GM21526 (cell line): ENCODE measurements around the gene FBXO41.

Experiments
- ATAC-seq: cut with Tn5 transposase; IDR thresholded peaks from one replicate; pipeline ENCODE4 v1.9.1; 2021; ENCODE audit warnings: moderate library complexity; ENCODE audit not compliant: unreplicated experiment, low FRiP score

The FBXO41 gene

DNA sequence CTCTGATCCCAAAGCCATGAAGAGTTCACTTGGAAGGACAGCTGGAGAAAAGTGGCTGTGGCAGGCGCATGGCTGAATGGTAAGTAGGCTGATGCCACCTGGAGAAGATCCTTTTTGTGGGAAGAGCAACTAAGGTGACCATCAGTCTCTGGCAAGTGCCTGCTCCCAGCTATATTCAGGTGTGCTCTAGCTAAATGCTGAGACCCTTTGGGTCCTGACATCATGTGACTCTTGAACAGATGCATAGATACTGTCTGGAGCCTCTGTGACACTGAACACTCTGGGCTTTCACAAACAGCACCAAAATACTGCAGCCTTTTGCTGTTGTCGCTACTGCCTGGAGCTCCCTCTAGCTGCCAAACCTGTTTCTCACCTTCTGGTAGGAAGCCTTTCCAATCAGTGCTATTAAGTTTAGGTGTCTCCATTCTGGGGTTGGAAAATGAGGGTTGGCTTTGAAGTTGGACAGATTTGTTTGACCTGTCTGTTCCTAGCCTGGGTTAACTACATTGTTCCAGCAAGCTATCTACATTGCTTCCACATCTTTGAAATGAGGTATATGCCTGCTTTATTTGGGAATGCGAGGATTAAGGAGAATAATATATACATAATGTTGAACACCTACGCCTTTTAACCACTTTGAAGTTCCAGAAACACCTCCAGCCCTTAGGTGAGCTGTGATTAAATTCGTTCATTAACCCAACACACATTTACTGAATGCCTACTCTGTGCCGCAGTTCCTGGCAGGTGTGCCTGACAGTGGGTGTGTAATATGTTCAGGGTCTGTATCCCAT lies 6.0 kb upstream of the FBXO41 start:
- no peak for ATAC-seq

DNA sequence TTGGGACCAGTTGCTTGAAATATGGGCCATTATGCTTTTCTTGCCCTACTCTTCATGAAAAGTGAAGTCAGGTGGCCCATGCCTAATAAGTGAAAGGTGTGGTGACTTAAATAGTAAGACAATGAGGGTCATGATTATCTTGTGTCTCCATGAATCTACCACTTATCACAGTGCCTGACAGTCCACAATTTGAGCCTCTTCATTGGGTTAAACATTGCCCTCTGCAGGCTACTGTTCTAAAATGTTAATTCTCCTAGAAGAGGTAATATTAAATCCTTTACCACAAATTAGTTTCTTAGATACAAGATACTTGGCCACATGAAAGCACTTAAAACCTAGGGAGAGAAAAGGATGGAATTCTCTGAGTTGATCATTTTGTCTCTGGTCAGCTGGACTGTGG lies 5.0 kb upstream of the FBXO41 start:
- no peak for ATAC-seq

GRCh38 chr2:73286134-73286655 lies 1.9 kb upstream of the FBXO41 start:
- ATAC-seq, result no peak

- ATAC-seq, result peak; percentile 52
These were observed 971 bp upstream of the FBXO41 start for GRCh38 chr2:73285159-73285739.

- ATAC-seq, result peak; percentile 12
These were observed 558 bp downstream of the FBXO41 start for GRCh38 chr2:73283545-73284295.

GRCh38 chr2:73282924-73283544 lies 1.2 kb downstream of the FBXO41 start:
- no peak for ATAC-seq

GRCh38 chr2:73281244-73281643 lies 3.0 kb downstream of the FBXO41 start:
- ATAC-seq, result no peak

DNA sequence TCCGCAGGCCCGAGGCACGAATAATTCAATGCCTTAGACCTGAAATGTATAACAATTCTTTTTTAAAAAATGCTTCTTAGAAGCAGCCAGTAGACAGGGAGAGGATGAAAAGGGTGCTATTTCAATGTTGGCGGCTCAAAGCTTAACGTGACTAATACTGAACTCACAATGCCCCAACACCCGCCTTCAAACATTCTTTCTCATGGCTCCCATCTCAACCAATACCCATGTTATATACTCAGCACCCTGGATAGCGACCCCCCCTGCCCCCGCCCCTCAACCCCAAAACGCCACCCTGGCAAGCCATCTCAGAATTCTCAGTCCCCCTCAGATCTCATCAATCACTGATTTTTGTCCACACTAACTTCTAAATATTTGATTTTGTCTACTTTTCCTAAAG lies 4.4 kb downstream of the FBXO41 start:
- no peak for ATAC-seq

- no peak for ATAC-seq
These were observed 12.0 kb downstream of the FBXO41 start for GRCh38 chr2:73272270-73272669.

DNA sequence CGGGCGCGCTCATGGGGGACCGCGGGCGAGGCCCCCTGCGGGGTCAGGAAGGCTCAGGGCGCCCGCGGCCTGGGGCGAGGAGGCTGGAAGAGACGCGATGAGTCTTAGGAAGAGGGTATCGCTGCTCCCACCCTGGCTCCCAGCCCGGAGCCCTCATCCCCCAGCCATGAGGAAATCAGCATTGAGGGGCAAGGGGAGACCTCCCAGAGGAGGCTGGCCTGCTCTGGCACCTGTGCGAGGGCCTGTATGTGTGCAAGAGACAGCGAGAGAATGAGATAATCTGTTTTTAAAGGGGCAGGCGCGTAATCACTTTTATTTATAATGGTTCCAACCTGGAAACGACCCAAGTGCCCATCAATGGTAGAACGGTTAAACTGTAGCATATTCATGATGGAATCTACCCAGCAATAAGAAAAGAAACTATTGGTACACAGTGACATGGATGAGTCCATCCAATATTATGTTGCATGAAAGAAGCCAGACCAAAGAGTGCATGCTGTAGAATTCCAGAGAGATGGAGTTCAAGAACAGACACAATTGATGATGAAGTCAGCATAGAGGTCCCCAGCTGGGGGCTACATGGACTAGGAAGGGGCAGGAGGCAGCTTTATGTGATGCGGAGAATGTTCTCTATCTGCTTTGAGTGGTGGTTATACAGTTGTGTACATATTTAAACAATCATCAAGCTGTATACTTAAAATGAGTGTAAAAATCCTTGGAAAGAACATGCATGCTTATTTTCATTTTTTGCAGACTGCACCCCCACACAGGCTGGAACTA lies 14.4 kb downstream of the FBXO41 start:
- no peak for ATAC-seq

- peak; percentile 72 for ATAC-seq
These were observed 15.2 kb downstream of the FBXO41 start for GRCh38 chr2:73268830-73269685.

GRCh38 chr2:73268366-73268829 lies 15.9 kb downstream of the FBXO41 start:
- no peak for ATAC-seq

- no peak for ATAC-seq
These were observed 17.3 kb downstream of the FBXO41 start for GRCh38 chr2:73267008-73267407.

- ATAC-seq, result no peak
These were observed 18.0 kb downstream of the FBXO41 start for GRCh38 chr2:73266061-73266901.

- ATAC-seq, result no peak
These were observed 18.8 kb downstream of the FBXO41 start for GRCh38 chr2:73265298-73266060.

- no peak for ATAC-seq
These were observed 19.5 kb downstream of the FBXO41 start for GRCh38 chr2:73264783-73265182.

DNA sequence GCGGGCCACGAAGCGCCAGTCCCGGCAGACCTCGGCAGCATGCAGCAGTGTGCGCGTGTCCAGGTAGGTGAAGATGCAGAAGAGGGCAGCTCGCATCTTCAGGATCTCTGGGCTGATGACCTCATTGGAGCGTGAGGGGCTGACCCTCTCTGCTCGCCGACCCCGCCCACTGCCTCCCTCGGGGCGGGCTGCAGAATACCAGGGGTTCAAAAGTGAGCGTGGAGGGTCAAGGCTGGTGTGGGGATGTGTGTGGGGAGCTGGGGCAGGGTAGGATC lies 20.0 kb downstream of the FBXO41 start:
- no peak for ATAC-seq
